SK-N-SH treated with all-trans-retinoic acid at 6 μM for 48 hours (cell line): ENCODE results near the gene PLCB1.

Source experiments
- BACH2 ChIP-seq: fragments of 250-450 bp; sonication (Bioruptor Pico); IDR thresholded peaks from 2 replicates; pipeline ENCODE4 v1.9.0; 2021; ENCODE audit warnings: mild to moderate bottlenecking, borderline replicate concordance
- ZNF565 ChIP-seq: fragments of 450-650 bp; formaldehyde crosslinking; conservative IDR thresholded peaks from 2 replicates; pipeline ENCODE4 v1.5.0; 2020; ENCODE audit warnings: low read depth, mild to moderate bottlenecking, moderate library complexity
- ZNF8 ChIP-seq: fragments of 450-650 bp; formaldehyde crosslinking; IDR thresholded peaks from 2 replicates; pipeline ENCODE4 v1.5.0; 2020; ENCODE audit warnings: mild to moderate bottlenecking, moderate library complexity
- TF ChIP-seq, protein P1 (sequence below): fragments of 250-450 bp; sonication (Bioruptor Pico); IDR thresholded peaks from 2 replicates; pipeline ENCODE4 v1.8.0; 2020; ENCODE audit warnings: mild to moderate bottlenecking, moderate library complexity, borderline replicate concordance

GRCh38 chr20:8115436-8115835, 16.6 kb upstream of the PLCB1 start:
- TF ChIP-seq, protein P1, sequence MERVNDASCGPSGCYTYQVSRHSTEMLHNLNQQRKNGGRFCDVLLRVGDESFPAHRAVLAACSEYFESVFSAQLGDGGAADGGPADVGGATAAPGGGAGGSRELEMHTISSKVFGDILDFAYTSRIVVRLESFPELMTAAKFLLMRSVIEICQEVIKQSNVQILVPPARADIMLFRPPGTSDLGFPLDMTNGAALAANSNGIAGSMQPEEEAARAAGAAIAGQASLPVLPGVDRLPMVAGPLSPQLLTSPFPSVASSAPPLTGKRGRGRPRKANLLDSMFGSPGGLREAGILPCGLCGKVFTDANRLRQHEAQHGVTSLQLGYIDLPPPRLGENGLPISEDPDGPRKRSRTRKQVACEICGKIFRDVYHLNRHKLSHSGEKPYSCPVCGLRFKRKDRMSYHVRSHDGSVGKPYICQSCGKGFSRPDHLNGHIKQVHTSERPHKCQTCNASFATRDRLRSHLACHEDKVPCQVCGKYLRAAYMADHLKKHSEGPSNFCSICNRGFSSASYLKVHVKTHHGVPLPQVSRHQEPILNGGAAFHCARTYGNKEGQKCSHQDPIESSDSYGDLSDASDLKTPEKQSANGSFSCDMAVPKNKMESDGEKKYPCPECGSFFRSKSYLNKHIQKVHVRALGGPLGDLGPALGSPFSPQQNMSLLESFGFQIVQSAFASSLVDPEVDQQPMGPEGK (CRISPR knock-in tag): no peak
- TF ChIP-seq BACH2 (CRISPR knock-in tag): no peak
- no peak for TF ChIP-seq ZNF8 (CRISPR knock-in tag)
- TF ChIP-seq ZNF565: no peak
